Measurements from ENCODE around the gene YBEY.
"Not testable (repeated sequence)": the region's sequence is repeated elsewhere in the genome, so short reads cannot be mapped to it uniquely, and the experiment has no call there.

Gene YBEY

GRCh38 chr21:46285761-46286647 lies at the start of gene YBEY:
TSS of gene YBEY (plus strand) at chr21:46286342. CDS start at chr21:46286914, 572 bp downstream.
- peak; percentile 59 for DNase-seq

GRCh38 chr21:46237474-46237873 lies 48.7 kb upstream of the YBEY start:
- no peak for DNase-seq

GRCh38 chr21:46239817-46240325 lies 46.3 kb upstream of the YBEY start:
- DNase-seq, result no peak

GRCh38 chr21:46241577-46241976 lies 44.6 kb upstream of the YBEY start:
- not testable (repeated sequence) for DNase-seq

- no peak for DNase-seq
Observed at GRCh38 chr21:46243325-46243724, 42.8 kb upstream of the YBEY start.

GRCh38 chr21:46243960-46244361 lies 42.2 kb upstream of the YBEY start:
- DNase-seq, result no peak

GRCh38 chr21:46244602-46245001 lies 41.5 kb upstream of the YBEY start:
- DNase-seq, result no peak

- DNase-seq, result no peak
Observed at GRCh38 chr21:46245213-46245915, 40.8 kb upstream of the YBEY start.

GRCh38 chr21:46246345-46246744 lies 39.8 kb upstream of the YBEY start:
- no peak for DNase-seq

GRCh38 chr21:46247699-46248421 lies 38.3 kb upstream of the YBEY start:
- no peak for DNase-seq

GRCh38 chr21:46248422-46248782 lies 37.7 kb upstream of the YBEY start:
- DNase-seq, result no peak

GRCh38 chr21:46248827-46249226 lies 37.3 kb upstream of the YBEY start:
- no peak for DNase-seq

GRCh38 chr21:46250146-46250725 lies 35.9 kb upstream of the YBEY start:
- no peak for DNase-seq

GRCh38 chr21:46252840-46253239 lies 33.3 kb upstream of the YBEY start:
- no peak for DNase-seq

- DNase-seq, result no peak
Observed at GRCh38 chr21:46253610-46254124, 32.5 kb upstream of the YBEY start.

GRCh38 chr21:46254208-46254975 lies 31.8 kb upstream of the YBEY start:
- DNase-seq, result no peak

- DNase-seq, result no peak
Observed at GRCh38 chr21:46255166-46255565, 31.0 kb upstream of the YBEY start.

- no peak for DNase-seq
Observed at GRCh38 chr21:46255758-46256337, 30.3 kb upstream of the YBEY start.

- no peak for DNase-seq
Observed at GRCh38 chr21:46256501-46256994, 29.6 kb upstream of the YBEY start.

GRCh38 chr21:46264046-46264689 lies 22.0 kb upstream of the YBEY start:
- DNase-seq, result no peak

GRCh38 chr21:46264690-46265144 lies 21.4 kb upstream of the YBEY start:
- no peak for DNase-seq

All from NCI-H187 treated with DMSO at 0.1 percent for 48 hours (cell line).